Right atrium auricular region (tissue), 2 donors: ENCODE data around the gene IGSF1. TPM values are rescaled to one million over a fixed set of nuclear protein-coding genes. Genes with fewer than 3 reads are reported as not detected.

ENCODE experiments used
- DNase-seq: peaks from one replicate; pipeline ENCODE4 v3.0.0-alpha.2; 2019; ENCODE audit warnings: low spot score
- H3K27ac ChIP-seq, 2 donors: fragments of 200-600 bp; sonication (generic); 1 replicate in 1 of 2; 2 replicates in 1 of 2; pipeline ENCODE4 v1.5.1; 2016 to 2019
- H3K27me3 ChIP-seq, 2 donors: fragments of 200-600 bp; sonication (generic); one replicate each; pipeline versions ENCODE4 v1.5.1 to v1.6.0; 2017 to 2019
- H3K36me3 ChIP-seq: fragments of 200-600 bp; sonication (generic); one replicate; pipeline ENCODE4 v1.5.1; 2016
- H3K4me1 ChIP-seq, 2 donors: fragments of 200-600 bp; sonication (generic); one replicate each; pipeline versions ENCODE4 v1.5.1 to v1.6.0; 2017 to 2019
- H3K4me3 ChIP-seq, 2 donors: fragments of 200-600 bp; sonication (generic); 1 replicate in 1 of 2; 2 replicates in 1 of 2; pipeline ENCODE4 v1.5.1; 2017 to 2019; ENCODE audit warnings: mild to moderate bottlenecking in 1 of 2, moderate library complexity in 1 of 2
- H3K9me3 ChIP-seq, 2 donors: fragments of 200-600 bp; sonication (generic); one replicate each; pipeline ENCODE4 v1.5.1; 2019
- total RNA-seq, 2 donors: library from RNA; depleted of rRNA; stranded (reverse); fragments of >200 nt; gene quantifications; one replicate each; pipeline ENCODE4 v1.1.0, GENCODE V29; 2016
- TF ChIP-seq, protein P1 (sequence below), 2 donors: fragments of 200-600 bp; sonication (generic); IDR thresholded peaks; one replicate each; pipeline ENCODE4 v1.5.1; 2019; ENCODE audit warnings: antibody characterized with exemption in 2 of 2

Gene IGSF1
- total RNA-seq, 2 donors from 2014 or later: 3.3 to 9.5 TPM

- Histone ChIP-seq H3K27ac (no peak overlapping the region), H3K27me3 (no peaks in the 10 kb centered on the region), H3K9me3 (no peaks in the 10 kb centered on the region), H3K36me3 (no peaks in the 10 kb centered on the region), H3K4me1 (no peaks in the 10 kb centered on the region), H3K4me3 (no peak overlapping the region)
- TF ChIP-seq, protein P1, sequence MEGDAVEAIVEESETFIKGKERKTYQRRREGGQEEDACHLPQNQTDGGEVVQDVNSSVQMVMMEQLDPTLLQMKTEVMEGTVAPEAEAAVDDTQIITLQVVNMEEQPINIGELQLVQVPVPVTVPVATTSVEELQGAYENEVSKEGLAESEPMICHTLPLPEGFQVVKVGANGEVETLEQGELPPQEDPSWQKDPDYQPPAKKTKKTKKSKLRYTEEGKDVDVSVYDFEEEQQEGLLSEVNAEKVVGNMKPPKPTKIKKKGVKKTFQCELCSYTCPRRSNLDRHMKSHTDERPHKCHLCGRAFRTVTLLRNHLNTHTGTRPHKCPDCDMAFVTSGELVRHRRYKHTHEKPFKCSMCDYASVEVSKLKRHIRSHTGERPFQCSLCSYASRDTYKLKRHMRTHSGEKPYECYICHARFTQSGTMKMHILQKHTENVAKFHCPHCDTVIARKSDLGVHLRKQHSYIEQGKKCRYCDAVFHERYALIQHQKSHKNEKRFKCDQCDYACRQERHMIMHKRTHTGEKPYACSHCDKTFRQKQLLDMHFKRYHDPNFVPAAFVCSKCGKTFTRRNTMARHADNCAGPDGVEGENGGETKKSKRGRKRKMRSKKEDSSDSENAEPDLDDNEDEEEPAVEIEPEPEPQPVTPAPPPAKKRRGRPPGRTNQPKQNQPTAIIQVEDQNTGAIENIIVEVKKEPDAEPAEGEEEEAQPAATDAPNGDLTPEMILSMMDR (IDR thresholded peaks at IDR 0.05): no peak
- DNase-seq: no peak
Measured at GRCh38 chrX:131239057-131239456, 50.0 kb downstream of the IGSF1 start.

GRCh38 chrX:131237363-131237762, 51.7 kb downstream of the IGSF1 start:
- Histone ChIP-seq H3K27me3 (no peaks in the 10 kb centered on the region), H3K27ac (no peak overlapping the region), H3K4me1 (no peaks in the 10 kb centered on the region), H3K9me3 (no peaks in the 10 kb centered on the region), H3K4me3 (no peak overlapping the region), H3K36me3 (no peaks in the 10 kb centered on the region)
- no peak for DNase-seq
- TF ChIP-seq, protein P1 (IDR thresholded peaks at IDR 0.05): no peak

- Histone ChIP-seq H3K27ac (no peak overlapping the region), H3K4me1 (no peaks in the 10 kb centered on the region), H3K9me3 (no peaks in the 10 kb centered on the region), H3K36me3 (no peaks in the 10 kb centered on the region), H3K27me3 (no peaks in the 10 kb centered on the region), H3K4me3 (no peak overlapping the region)
- no peak for DNase-seq
- TF ChIP-seq, protein P1 (IDR thresholded peaks at IDR 0.05): no peak
Measured at GRCh38 chrX:131235768-131236545, 53.1 kb downstream of the IGSF1 start.

DNA sequence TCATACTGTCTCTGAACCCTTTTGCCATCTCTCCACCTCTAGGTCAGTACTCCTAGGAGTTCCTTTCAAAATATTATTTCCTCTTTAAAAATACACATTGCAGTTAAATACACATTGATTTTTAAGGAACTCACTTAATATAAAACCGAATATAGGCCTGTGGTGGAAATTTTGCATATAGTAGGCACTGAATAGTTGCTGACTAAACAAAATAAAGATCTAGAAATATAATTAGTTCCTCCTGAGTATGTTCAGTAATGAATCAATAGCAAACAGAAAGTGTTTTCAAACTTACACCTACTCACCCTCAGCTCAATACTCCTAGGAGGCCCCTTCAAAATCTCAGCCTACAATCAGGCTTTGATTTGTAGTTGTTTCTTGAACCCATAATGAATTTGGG, 61.5 kb downstream of the IGSF1 start:
- Histone ChIP-seq H3K27ac (no peak overlapping the region), H3K4me3 (no peak overlapping the region), H3K9me3 (no peaks in the 10 kb centered on the region), H3K27me3 (no peaks in the 10 kb centered on the region), H3K4me1 (no peaks in the 10 kb centered on the region), H3K36me3 (no peaks in the 10 kb centered on the region)
- TF ChIP-seq, protein P1 (IDR thresholded peaks at IDR 0.05): no peak
- DNase-seq: no peak

- no peak overlapping the region for H3K4me3 ChIP-seq
- TF ChIP-seq, protein P1 (IDR thresholded peaks at IDR 0.05): no peak
- no peaks in the 10 kb centered on the region for H3K27me3 ChIP-seq
- no peak for DNase-seq
- no peak overlapping the region for H3K27ac ChIP-seq
- H3K36me3 ChIP-seq: no peaks in the 10 kb centered on the region
- H3K9me3 ChIP-seq: no peaks in the 10 kb centered on the region
- no peaks in the 10 kb centered on the region for H3K4me1 ChIP-seq
Measured at GRCh38 chrX:131226591-131226990, 62.5 kb downstream of the IGSF1 start.

DNA sequence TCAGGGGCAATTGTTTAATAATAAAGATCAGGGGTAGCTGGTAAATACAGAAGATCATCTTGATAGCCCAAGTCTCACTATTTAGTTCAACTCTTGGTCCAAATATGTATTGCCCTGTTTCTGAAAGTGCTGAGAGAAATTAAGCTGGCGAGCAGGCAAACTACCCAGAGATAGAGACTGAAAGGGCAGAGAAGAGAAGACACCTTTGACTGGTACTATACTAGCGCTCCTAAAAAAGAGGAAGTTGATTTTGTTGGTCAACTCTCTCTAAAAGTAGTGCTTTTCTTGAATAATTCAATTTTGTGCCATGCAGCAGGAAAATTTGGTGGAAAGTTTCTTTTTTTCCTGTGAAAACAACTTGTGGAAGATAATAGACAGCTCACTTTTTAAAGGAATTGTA, 64.0 kb downstream of the IGSF1 start:
- DNase-seq: no peak
- Histone ChIP-seq H3K4me1 (no peaks in the 10 kb centered on the region), H3K4me3 (no peak overlapping the region), H3K27ac (no peak overlapping the region), H3K36me3 (no peaks in the 10 kb centered on the region), H3K9me3 (no peaks in the 10 kb centered on the region), H3K27me3 (no peaks in the 10 kb centered on the region)
- TF ChIP-seq, protein P1 (IDR thresholded peaks at IDR 0.05): no peak
